Measurements from ENCODE around the gene PRG2.

The PRG2 gene

DNA sequence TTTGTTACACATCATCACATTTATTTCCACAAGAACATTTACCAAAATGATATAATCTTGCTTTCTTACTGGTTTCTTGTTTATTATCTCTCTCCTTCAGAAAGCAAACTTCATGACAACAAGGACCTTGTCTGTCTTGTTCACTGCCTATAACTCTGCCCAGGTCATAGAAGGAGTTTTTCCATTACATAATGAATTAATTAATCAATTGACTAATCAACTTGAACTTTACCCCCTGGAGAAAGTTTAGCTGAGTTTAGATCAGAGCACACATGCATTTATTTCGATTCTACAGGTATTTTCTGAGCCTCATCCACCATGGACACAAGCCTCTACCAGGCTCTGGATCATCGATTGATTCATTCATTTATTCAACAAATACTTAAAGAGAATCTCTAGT is 6.3 kb upstream of the PRG2 start:
- no peak for DNase-seq (ENCODE audit: low read depth in 2 of 2)

GRCh38 chr11:57395905-57396623 is 5.6 kb upstream of the PRG2 start:
- DNase-seq (ENCODE audit: low read depth in 2 of 2), result no peak

DNA sequence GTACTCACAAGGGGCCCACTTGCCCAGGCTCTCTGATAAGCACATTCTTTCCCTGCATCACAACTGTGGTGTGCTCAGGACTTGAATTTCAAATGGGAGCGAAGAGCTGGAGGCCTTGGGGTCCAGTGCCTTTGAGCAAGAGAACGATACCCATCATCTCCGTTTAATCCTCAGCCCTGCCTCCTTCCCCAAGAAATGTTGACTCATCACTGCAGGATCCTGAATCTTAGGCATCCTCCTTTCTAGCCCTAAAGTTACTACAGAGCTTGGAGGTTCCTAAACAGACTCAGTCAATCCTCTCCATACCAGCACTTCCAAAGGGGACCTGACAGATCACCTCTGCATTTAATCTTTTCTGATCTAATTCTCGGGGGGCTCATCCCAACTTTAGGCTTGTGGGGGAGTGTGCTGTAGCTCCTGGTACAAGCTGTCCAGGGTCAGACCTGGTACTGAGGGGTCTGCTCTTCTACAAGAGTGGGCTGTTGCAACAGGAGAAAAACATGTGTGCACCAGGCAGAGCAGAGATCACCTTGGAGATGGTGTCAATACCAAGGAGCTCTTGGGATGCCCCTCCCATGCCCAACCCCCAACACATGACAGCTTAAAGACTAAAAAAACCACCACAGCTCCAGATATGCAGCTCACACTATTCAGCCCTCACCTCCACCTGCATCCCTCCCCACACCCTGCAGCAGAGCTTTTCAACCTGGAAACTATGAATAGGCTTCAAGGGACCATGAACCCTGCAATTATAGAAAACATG is 3.9 kb upstream of the PRG2 start:
- no peak for DNase-seq (ENCODE audit: low read depth in 2 of 2)

DNA sequence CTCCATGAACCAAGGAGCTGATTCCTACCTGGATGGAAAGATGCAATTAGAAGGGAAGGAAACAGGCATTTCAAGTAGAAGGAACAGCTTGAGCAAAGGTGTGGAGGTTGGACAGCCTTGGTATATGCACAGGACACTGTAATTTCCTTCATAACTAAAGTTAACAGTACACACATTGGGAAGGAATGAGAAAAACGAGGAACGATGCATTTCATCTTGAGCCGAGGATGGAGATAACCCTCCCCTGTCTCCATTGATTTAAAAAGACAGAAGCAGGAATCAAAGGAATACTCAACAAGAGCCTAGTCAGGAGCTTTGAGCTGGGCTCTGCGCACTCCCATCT is 2.3 kb upstream of the PRG2 start:
- no peak for DNase-seq (ENCODE audit: low read depth in 2 of 2)

DNA sequence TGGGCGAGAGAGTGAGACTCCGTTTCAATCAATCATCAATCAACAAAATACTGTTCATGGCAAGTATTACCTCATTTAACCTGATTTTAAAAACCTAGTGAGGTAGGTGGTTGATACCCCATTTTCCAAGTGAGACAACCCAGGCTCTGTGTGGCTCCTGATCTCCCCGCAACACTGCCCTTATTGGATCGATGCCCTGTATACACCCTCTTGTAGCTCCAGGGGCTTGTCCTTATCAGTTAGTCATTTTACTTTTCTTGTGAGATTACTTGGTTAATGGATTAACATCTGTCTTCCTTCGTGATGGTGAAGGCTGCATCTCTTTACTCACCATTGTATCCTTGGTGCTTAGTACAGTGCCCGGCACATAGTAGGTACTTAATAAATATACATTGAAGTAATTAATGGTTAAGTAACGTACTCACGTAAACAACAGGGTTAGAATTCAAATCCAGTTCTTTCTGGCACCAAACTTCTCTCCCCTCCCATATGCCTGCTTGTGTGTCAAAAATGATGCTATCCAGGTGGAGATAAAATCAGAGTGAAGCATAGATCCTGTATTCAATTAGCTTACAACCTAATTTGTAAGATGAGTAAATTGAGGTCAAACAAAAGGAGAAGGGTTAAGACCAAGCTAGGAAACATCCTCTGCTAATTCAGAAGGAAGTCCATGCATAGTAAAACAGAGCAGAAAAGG is 1.8 kb upstream of the PRG2 start:
- no peak for DNase-seq (ENCODE audit: low read depth in 2 of 2)

- DNase-seq (ENCODE audit: low read depth in 2 of 2), result no peak
Observed at GRCh38 chr11:57391539-57391938, 1.1 kb upstream of the PRG2 start.

- DNase-seq (ENCODE audit: low read depth in 2 of 2), result no peak
Observed at GRCh38 chr11:57391111-57391510, 661 bp upstream of the PRG2 start.

DNA sequence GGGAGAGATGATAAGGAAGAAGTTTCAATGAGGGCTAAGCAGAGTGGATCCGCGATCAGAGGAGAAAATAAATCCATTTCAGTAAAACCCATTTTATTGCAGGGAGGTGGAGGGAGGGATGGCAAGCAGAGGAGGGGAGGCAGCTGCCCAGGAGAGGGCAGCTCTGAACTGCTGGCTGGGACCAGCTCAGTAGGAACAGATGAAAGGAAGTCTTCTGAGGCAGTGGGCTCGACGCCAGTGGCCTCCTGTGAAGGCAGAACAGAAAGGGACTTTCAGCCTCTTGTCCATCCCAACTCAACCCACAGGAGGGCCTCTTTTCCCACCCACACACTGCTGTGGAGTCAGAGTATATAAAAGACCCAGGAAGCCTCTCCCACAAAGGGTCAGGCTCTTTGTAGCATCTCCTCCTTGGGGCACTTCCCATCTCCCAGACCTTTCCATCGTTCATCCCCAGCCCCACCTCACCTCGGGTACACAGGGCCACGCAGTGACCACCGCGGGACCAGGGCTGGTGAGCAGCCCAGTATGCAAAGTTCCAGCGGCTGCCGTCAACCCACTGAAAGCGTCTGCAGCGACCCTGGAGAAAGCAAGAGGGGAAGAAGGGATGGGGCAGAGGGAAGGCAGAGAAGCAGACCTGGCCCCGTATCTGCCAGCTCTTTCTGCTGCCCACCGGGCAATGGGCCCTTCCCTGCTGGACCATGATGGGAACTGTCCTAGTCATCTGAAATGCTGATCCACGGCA is 3.0 kb downstream of the PRG2 start:
- DNase-seq (ENCODE audit: low read depth in 2 of 2), result no peak

GRCh38 chr11:57386178-57386940 is 4.1 kb downstream of the PRG2 start:
- no peak for DNase-seq (ENCODE audit: low read depth in 2 of 2)

GRCh38 chr11:57380975-57381374 is 9.5 kb downstream of the PRG2 start, which contains the start of gene PRG3:
PRG3 (minus strand) TSS chr11:57381150; CDS start chr11:57380708, 442 bp downstream.
- no peak for DNase-seq (ENCODE audit: low read depth in 2 of 2)

DNA sequence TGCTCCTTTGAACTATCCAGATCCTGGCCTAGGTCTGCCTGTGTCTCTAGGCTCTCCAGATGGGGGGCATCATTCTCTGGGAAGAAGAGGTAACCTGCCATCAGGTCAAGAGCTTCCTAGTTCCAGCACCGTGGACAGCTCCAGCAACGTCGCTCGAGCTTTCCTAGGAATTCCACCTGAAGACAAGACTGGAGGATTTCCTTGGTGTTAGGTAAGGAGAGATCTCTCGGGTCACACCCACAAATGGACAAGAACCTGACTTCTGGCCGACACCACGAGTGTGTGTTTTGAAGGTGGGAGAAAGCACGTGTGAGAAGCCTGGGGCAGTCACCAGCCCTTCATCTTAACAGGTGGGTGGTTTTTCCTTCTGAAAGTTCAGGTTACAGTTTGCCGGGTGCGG is 10.7 kb downstream of the PRG2 start:
- DNase-seq (ENCODE audit: low read depth in 2 of 2), result no peak

DNA sequence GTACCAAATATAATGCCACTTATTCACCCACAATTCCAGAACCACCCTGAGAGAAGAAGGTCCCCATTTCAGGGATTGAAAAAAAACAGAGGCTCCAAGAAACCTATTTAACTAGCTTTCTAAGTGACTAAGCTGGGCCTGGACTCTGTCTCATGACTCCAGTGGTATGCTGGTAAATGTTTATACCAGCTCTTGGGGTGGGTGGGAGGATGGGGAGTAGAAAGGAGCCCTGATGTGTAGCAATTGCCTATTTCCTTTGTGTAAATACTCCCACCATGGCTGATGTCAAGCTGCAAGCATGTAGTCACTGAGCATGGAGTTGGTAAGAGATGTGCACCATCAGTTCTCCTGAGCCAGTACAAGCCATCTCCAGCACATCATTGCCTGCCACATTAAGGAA is 12.3 kb downstream of the PRG2 start:
- DNase-seq (ENCODE audit: low read depth in 2 of 2), result no peak

GRCh38 chr11:57377107-57377506 is 13.3 kb downstream of the PRG2 start:
- no peak for DNase-seq (ENCODE audit: low read depth in 2 of 2)

DNA sequence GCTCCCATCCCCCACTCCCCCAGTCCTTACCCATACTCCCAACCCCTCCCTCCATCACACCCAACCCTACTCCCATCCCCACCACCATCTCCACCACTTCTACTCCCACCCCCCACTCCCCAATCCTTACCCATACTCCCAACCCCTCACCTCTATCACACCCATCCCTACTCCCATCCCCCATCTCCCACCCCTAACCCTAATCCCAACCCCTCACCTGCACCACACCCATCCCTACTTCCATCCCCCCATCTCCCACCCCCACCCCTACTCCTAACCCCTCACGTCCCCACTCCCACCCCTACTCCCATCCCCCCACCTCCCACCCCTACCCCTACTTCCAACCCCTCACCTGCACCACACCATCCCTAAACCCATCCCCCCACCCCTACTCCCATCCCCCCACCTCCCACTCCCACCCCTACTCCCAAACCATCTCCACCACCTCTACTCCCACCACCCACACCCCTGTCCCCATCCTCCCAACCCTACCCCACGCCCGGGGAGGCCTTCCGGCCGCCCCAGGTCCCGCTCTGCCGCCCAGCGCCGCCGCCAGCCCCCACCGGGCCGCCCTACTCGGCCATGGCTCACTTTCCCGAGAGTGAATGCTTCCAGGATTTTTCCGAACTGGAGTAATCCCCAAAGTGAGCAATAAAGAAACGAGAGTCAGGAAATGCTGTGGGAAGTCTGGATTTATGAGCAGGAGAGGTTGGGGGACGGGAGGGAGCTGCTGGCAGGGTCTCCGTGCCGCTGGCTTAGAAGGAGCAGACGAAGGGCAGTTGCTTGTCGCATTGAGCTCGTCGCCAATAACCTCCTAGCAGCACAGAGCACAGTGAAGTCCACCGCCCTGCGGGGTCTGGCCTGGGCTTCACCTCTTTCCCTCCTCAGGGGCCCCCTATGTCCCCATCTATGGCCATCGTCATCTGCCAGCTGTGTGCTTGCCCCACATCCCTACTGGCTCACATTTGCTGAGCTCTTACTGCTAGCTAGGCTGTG is 14.1 kb downstream of the PRG2 start:
- no peak for DNase-seq (ENCODE audit: low read depth in 2 of 2)

- no peak for DNase-seq (ENCODE audit: low read depth in 2 of 2)
Observed at GRCh38 chr11:57375490-57375889, 15.0 kb downstream of the PRG2 start.

DNA sequence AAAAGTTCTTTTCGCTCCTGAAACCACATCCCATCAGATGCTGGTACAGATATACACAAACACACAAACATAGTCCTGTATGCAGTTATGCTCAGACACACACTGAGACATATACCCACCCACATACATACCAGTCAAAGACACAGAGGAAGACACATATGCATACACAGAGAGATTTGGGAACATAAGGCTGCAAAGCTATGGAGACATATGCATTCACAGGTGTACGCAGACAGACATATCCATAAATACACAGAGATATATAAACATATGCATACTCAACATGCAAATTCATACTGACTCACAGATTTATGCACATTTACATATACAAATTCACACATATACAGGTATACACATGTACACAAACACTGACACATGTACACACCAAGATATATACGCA is 15.5 kb downstream of the PRG2 start:
- no peak for DNase-seq (ENCODE audit: low read depth in 2 of 2)

GRCh38 chr11:57373146-57373545 is 17.3 kb downstream of the PRG2 start:
- DNase-seq (ENCODE audit: low read depth in 2 of 2), result no peak

- DNase-seq (ENCODE audit: low read depth in 2 of 2), result no peak
Observed at GRCh38 chr11:57370941-57371340, 19.5 kb downstream of the PRG2 start.

DNA sequence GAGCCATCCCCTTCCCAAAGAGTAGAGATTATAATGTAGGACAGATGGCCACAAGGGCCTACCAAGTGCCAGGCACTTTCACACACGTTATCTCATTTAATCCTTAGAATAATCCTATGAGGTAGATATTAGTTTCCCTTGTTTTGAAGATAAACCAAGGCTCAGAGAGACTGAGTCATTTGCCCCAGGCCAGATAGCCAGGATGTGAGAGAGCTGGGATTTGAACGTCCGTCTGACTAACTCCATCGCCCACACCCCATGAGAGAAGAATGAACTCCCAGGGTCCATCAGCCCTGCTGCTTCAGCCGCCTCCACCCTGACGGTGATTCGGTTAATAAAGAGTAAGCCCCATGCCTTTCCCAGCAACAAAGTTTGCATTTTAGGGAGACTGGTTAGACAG is 20.2 kb downstream of the PRG2 start:
- no peak for DNase-seq (ENCODE audit: low read depth in 2 of 2)

DNA sequence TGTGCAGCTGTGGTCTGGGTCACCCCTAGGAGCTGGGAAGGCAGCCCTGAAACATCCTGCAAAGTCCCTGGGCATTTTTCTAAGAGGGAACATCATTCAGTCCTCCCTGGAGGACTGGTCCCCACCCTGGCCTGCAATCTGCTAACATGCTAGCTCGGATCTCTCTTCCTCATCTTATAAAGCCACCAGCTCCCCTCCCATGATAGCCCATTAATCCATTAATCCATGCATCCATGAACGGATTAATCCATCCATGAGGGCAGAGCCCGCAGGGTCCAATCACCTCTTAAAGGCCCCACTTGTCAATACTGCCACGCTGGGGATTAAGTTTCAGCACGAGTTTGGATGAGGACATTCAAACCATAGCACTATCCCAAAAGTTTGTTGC is 21.6 kb downstream of the PRG2 start:
- no peak for DNase-seq (ENCODE audit: low read depth in 2 of 2)

Measured in fibroblast of skin of left quadriceps (primary cell).